Measurements from ENCODE around the gene RAB36. TPM values are rescaled to one million over a fixed set of nuclear protein-coding genes. Genes with fewer than 3 reads are reported as not detected.

Gene RAB36
- total RNA-seq, 2 experiments from 2014 or later: 0.90 to 1.0 TPM

GRCh38 chr22:23105304-23105703 is 40.0 kb upstream of the RAB36 start:
- H3K36me3 Mint-ChIP-seq: no peaks in the 10 kb centered on the region
- no peak overlapping the region for H3K27ac Mint-ChIP-seq
- no peaks in the 10 kb centered on the region for H3K9me3 Mint-ChIP-seq
- no peak overlapping the region for H3K4me3 Mint-ChIP-seq
- no peak for DNase-seq
- H3K27me3 Mint-ChIP-seq: no peaks in the 10 kb centered on the region
- no peaks in the 10 kb centered on the region for H3K4me1 Mint-ChIP-seq

GRCh38 chr22:23105919-23106318 is 39.4 kb upstream of the RAB36 start:
- no peak for DNase-seq
- Mint-ChIP-seq H3K27ac (no peak overlapping the region), H3K36me3 (no peaks in the 10 kb centered on the region), H3K4me3 (no peak overlapping the region), H3K4me1 (no peaks in the 10 kb centered on the region), H3K27me3 (no peaks in the 10 kb centered on the region), H3K9me3 (no peaks in the 10 kb centered on the region)

GRCh38 chr22:23106344-23106743 is 38.9 kb upstream of the RAB36 start:
- no peak for DNase-seq
- no peaks in the 10 kb centered on the region for H3K4me1 Mint-ChIP-seq
- no peak overlapping the region for H3K4me3 Mint-ChIP-seq
- no peak overlapping the region for H3K27ac Mint-ChIP-seq
- H3K36me3 Mint-ChIP-seq: no peaks in the 10 kb centered on the region
- no peaks in the 10 kb centered on the region for H3K9me3 Mint-ChIP-seq
- H3K27me3 Mint-ChIP-seq: no peaks in the 10 kb centered on the region

- H3K36me3 Mint-ChIP-seq: no peaks in the 10 kb centered on the region
- no peaks in the 10 kb centered on the region for H3K27me3 Mint-ChIP-seq
- H3K4me1 Mint-ChIP-seq: no peaks in the 10 kb centered on the region
Observed at GRCh38 chr22:23106906-23107367, 38.3 kb upstream of the RAB36 start.

GRCh38 chr22:23107487-23108248 is 37.6 kb upstream of the RAB36 start:
- no peaks in the 10 kb centered on the region for H3K4me1 Mint-ChIP-seq

More at GRCh38 chr22:23106906-23107367, 38.3 kb upstream of the RAB36 start:
- no peak for DNase-seq
- Mint-ChIP-seq H3K4me3 (no peak overlapping the region), H3K27ac (no peak overlapping the region), H3K9me3 (no peaks in the 10 kb centered on the region)

GRCh38 chr22:23108249-23109078 is 36.8 kb upstream of the RAB36 start:
- H3K9me3 Mint-ChIP-seq: no peaks in the 10 kb centered on the region
- no peak for DNase-seq
- H3K4me1 Mint-ChIP-seq: no peaks in the 10 kb centered on the region
- H3K27ac Mint-ChIP-seq: no peak overlapping the region
- no peak overlapping the region for H3K4me3 Mint-ChIP-seq
- no peaks in the 10 kb centered on the region for H3K27me3 Mint-ChIP-seq
- H3K36me3 Mint-ChIP-seq: no peaks in the 10 kb centered on the region

More at GRCh38 chr22:23107487-23108248, 37.6 kb upstream of the RAB36 start:
- DNase-seq: no peak
- H3K36me3 Mint-ChIP-seq: no peaks in the 10 kb centered on the region
- no peaks in the 10 kb centered on the region for H3K27me3 Mint-ChIP-seq
- no peak overlapping the region for H3K27ac Mint-ChIP-seq
- no peaks in the 10 kb centered on the region for H3K9me3 Mint-ChIP-seq
- H3K4me3 Mint-ChIP-seq: no peak overlapping the region

- no peak for DNase-seq
- Mint-ChIP-seq H3K27ac (no peak overlapping the region), H3K27me3 (no peaks in the 10 kb centered on the region), H3K4me1 (no peaks in the 10 kb centered on the region), H3K9me3 (no peaks in the 10 kb centered on the region), H3K4me3 (no peak overlapping the region), H3K36me3 (no peaks in the 10 kb centered on the region)
Observed at GRCh38 chr22:23109079-23109347, 36.3 kb upstream of the RAB36 start.

- H3K36me3 Mint-ChIP-seq: no peaks in the 10 kb centered on the region
- H3K4me3 Mint-ChIP-seq: no peak overlapping the region
- H3K4me1 Mint-ChIP-seq: no peaks in the 10 kb centered on the region
- DNase-seq: no peak
- no peaks in the 10 kb centered on the region for H3K9me3 Mint-ChIP-seq
- H3K27me3 Mint-ChIP-seq: no peaks in the 10 kb centered on the region
- H3K27ac Mint-ChIP-seq: peak overlapping the region; percentile 76
Observed at GRCh38 chr22:23109441-23109978, 35.8 kb upstream of the RAB36 start.

GRCh38 chr22:23110190-23110921 is 34.9 kb upstream of the RAB36 start:
- H3K27ac Mint-ChIP-seq: no peak overlapping the region
- no peaks in the 10 kb centered on the region for H3K4me1 Mint-ChIP-seq
- H3K9me3 Mint-ChIP-seq: no peaks in the 10 kb centered on the region
- H3K27me3 Mint-ChIP-seq: no peaks in the 10 kb centered on the region
- no peak overlapping the region for H3K4me3 Mint-ChIP-seq
- DNase-seq: no peak
- no peaks in the 10 kb centered on the region for H3K36me3 Mint-ChIP-seq

GRCh38 chr22:23110922-23111527 is 34.3 kb upstream of the RAB36 start:
- H3K27ac Mint-ChIP-seq: no peak overlapping the region
- H3K4me3 Mint-ChIP-seq: no peak overlapping the region
- no peaks in the 10 kb centered on the region for H3K4me1 Mint-ChIP-seq
- no peaks in the 10 kb centered on the region for H3K36me3 Mint-ChIP-seq
- H3K27me3 Mint-ChIP-seq: no peaks in the 10 kb centered on the region
- no peaks in the 10 kb centered on the region for H3K9me3 Mint-ChIP-seq
- DNase-seq: no peak

- no peaks in the 10 kb centered on the region for H3K36me3 Mint-ChIP-seq
- no peak for DNase-seq
Observed at GRCh38 chr22:23112472-23113012, 32.7 kb upstream of the RAB36 start.

GRCh38 chr22:23113067-23113846 is 32.0 kb upstream of the RAB36 start:
- Mint-ChIP-seq H3K9me3 (no peaks in the 10 kb centered on the region), H3K4me1 (no peaks in the 10 kb centered on the region), H3K4me3 (no peak overlapping the region)

More at GRCh38 chr22:23112472-23113012, 32.7 kb upstream of the RAB36 start:
- H3K27ac Mint-ChIP-seq: no peak overlapping the region
- H3K4me1 Mint-ChIP-seq: no peaks in the 10 kb centered on the region
- no peaks in the 10 kb centered on the region for H3K9me3 Mint-ChIP-seq
- H3K4me3 Mint-ChIP-seq: no peak overlapping the region
- H3K27me3 Mint-ChIP-seq: no peaks in the 10 kb centered on the region

GRCh38 chr22:23113847-23114720 is 31.2 kb upstream of the RAB36 start:
- no peak for DNase-seq
- Mint-ChIP-seq H3K27me3 (no peaks in the 10 kb centered on the region), H3K4me3 (no peak overlapping the region), H3K4me1 (no peaks in the 10 kb centered on the region), H3K27ac (no peak overlapping the region), H3K9me3 (no peaks in the 10 kb centered on the region), H3K36me3 (no peaks in the 10 kb centered on the region)

More at GRCh38 chr22:23113067-23113846, 32.0 kb upstream of the RAB36 start:
- H3K36me3 Mint-ChIP-seq: no peaks in the 10 kb centered on the region
- no peak for DNase-seq
- H3K27ac Mint-ChIP-seq: no peak overlapping the region
- H3K27me3 Mint-ChIP-seq: no peaks in the 10 kb centered on the region

Data from activated naive CD8-positive, alpha-beta T cell treated with anti-CD3 and anti-CD28 coated beads for 36 hours (primary cell).